ENCODE data around the gene TECPR1. TPM values are rescaled to one million over a fixed set of nuclear protein-coding genes. Genes with fewer than 3 reads are reported as not detected.

The TECPR1 gene
- total and polyA plus RNA-seq, 2 donors (not counting 1 experiment from before 2014, with no cell fraction given), result 3.7 to 39.0 TPM

- H3K27ac ChIP-seq (ENCODE audit: insufficient read depth, low read length), result no peak overlapping the region
- no peak overlapping the region for H2AFZ ChIP-seq (ENCODE audit: low read length)
- no peaks in the 10 kb centered on the region for H3K27me3 ChIP-seq (ENCODE audit: control insufficient read depth, insufficient read depth, low read length)
- no peaks in the 10 kb centered on the region for H4K20me1 ChIP-seq (ENCODE audit: control insufficient read depth, extremely low read depth, insufficient read depth, low read length)
- no peak overlapping the region for H3K4me2 ChIP-seq (ENCODE audit: extremely low read depth, insufficient read depth, low read length)
- H3K4me1 ChIP-seq (ENCODE audit: control insufficient read depth, extremely low read depth, insufficient read depth, low read length), result no peaks in the 10 kb centered on the region
- no peak overlapping the region for H3K9ac ChIP-seq (ENCODE audit: insufficient read depth, low read length)
- DNase-seq (ENCODE audit: low read depth in 2 of 2), result no peak
- peaks cover 4% of the 10 kb centered on the region for H3K36me3 ChIP-seq (ENCODE audit: control insufficient read depth, insufficient read depth, low read length)
- TF ChIP-seq EZH2 (IDR thresholded peaks at IDR 0.05; ENCODE audit: low read length, missing control alignments), result no peak
- no peak for TF ChIP-seq CTCF (conservative IDR thresholded peaks at IDR 0.05 in 1 of 2, IDR thresholded peaks at IDR 0.05 in 1 of 2; ENCODE audit: low read depth in 1 of 2, low read length in 2 of 2)
- H3K9me3 ChIP-seq (ENCODE audit: control insufficient read depth, insufficient read depth, low read depth, low read length), result no peaks in the 10 kb centered on the region
- H3K79me2 ChIP-seq (ENCODE audit: control insufficient read depth, insufficient read depth, low read length), result no peaks in the 10 kb centered on the region
- H3K4me3 ChIP-seq (replicated peaks in 1 of 4; ENCODE audit: control extremely low read depth in 1 of 4, insufficient read depth in 1 of 4, low read depth in 3 of 4, low read length in 4 of 4), result no peak overlapping the region
Measured at GRCh38 chr7:98192781-98193457, 59.1 kb downstream of the TECPR1 start.

- Histone ChIP-seq H3K9ac (ENCODE audit: insufficient read depth, low read length) (no peak overlapping the region), H3K4me1 (ENCODE audit: control insufficient read depth, extremely low read depth, insufficient read depth, low read length) (no peaks in the 10 kb centered on the region), H3K4me2 (ENCODE audit: extremely low read depth, insufficient read depth, low read length) (no peak overlapping the region), H2AFZ (ENCODE audit: low read length) (no peak overlapping the region), H4K20me1 (ENCODE audit: control insufficient read depth, extremely low read depth, insufficient read depth, low read length) (no peaks in the 10 kb centered on the region), H3K79me2 (ENCODE audit: control insufficient read depth, insufficient read depth, low read length) (no peaks in the 10 kb centered on the region), H3K27me3 (ENCODE audit: control insufficient read depth, insufficient read depth, low read length) (no peaks in the 10 kb centered on the region), H3K9me3 (ENCODE audit: control insufficient read depth, insufficient read depth, low read depth, low read length) (no peaks in the 10 kb centered on the region), H3K27ac (ENCODE audit: insufficient read depth, low read length) (no peak overlapping the region), H3K4me3 (replicated peaks in 1 of 4; ENCODE audit: control extremely low read depth in 1 of 4, insufficient read depth in 1 of 4, low read depth in 3 of 4, low read length in 4 of 4) (no peak overlapping the region), H3K36me3 (ENCODE audit: control insufficient read depth, insufficient read depth, low read length) (peaks cover 4% of the 10 kb centered on the region)
- TF ChIP-seq CTCF (conservative IDR thresholded peaks at IDR 0.05 in 1 of 2, IDR thresholded peaks at IDR 0.05 in 1 of 2; ENCODE audit: low read depth in 1 of 2, low read length in 2 of 2) (no peak), EZH2 (IDR thresholded peaks at IDR 0.05; ENCODE audit: low read length, missing control alignments) (no peak)
- no peak for DNase-seq (ENCODE audit: low read depth in 2 of 2)
Measured at GRCh38 chr7:98191668-98192431, 60.2 kb downstream of the TECPR1 start.

GRCh38 chr7:98189559-98189958, 62.5 kb downstream of the TECPR1 start:
- Histone ChIP-seq H2AFZ (ENCODE audit: low read length) (no peak overlapping the region), H3K36me3 (ENCODE audit: control insufficient read depth, insufficient read depth, low read length) (peaks cover 4% of the 10 kb centered on the region), H3K4me2 (ENCODE audit: extremely low read depth, insufficient read depth, low read length) (no peak overlapping the region), H3K27me3 (ENCODE audit: control insufficient read depth, insufficient read depth, low read length) (no peaks in the 10 kb centered on the region), H3K9me3 (ENCODE audit: control insufficient read depth, insufficient read depth, low read depth, low read length) (no peaks in the 10 kb centered on the region), H3K4me3 (replicated peaks in 1 of 4; ENCODE audit: control extremely low read depth in 1 of 4, insufficient read depth in 1 of 4, low read depth in 3 of 4, low read length in 4 of 4) (no peak overlapping the region), H3K79me2 (ENCODE audit: control insufficient read depth, insufficient read depth, low read length) (no peaks in the 10 kb centered on the region), H3K9ac (ENCODE audit: insufficient read depth, low read length) (no peak overlapping the region), H4K20me1 (ENCODE audit: control insufficient read depth, extremely low read depth, insufficient read depth, low read length) (no peaks in the 10 kb centered on the region), H3K27ac (ENCODE audit: insufficient read depth, low read length) (no peak overlapping the region), H3K4me1 (ENCODE audit: control insufficient read depth, extremely low read depth, insufficient read depth, low read length) (no peaks in the 10 kb centered on the region)
- no peak for DNase-seq (ENCODE audit: low read depth in 2 of 2)
- no peak for TF ChIP-seq CTCF (conservative IDR thresholded peaks at IDR 0.05 in 1 of 2, IDR thresholded peaks at IDR 0.05 in 1 of 2; ENCODE audit: low read depth in 1 of 2, low read length in 2 of 2)
